T-helper 9 cell (primary cell): Measurements from ENCODE around the gene FAM72C.
"Not testable (repeated sequence)": the region's sequence is repeated elsewhere in the genome, so short reads cannot be mapped to it uniquely, and the experiment has no call there.

Source experiments
- DNase-seq: peaks from one replicate; pipeline ENCODE4 v3.0.0-alpha.2; 2020
- total RNA-seq, 2 donors: gene quantifications; one replicate each; lab custom pipeline; 2026; lab: John Stamatoyannopoulos, UW

The FAM72C gene
- 0 reads per million in 2 donors for total RNA-seq

DNA sequence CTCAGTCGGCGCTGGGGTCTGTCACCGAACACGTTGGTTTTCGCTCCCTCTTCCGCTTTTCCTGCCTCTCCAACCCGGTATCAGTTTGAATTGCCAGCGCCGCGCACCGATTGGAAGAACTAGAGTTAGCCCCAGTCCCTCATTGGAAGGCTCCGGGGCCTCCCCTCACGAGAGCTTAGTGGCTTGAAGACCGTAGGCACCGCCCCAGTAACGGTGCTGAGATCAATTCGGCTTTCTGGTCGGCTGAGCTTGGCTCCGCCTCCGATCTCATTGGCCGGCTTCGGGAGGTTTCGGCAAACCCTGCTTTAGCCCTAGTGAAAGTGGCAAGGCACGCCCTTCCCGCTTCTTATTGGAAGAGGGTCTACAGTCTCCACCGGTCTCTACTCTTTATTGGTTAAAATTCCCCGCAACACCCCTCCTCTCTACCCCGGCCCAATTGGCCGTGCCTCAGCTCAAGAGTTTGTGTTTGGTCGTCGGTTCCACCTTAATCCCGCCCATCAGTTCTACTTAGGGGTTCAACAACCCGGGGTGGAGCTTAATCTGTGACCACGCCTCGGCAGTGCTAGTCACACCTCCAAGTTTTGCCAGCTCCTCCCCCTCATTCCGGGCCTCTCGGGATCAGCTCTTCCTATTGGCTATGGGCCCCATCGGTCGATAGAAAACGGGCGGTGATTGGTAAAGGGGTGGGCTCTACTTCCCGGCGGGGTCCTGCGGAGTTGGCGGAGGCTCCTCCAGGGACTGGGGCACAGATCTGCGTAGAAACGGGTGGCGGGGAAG, at the start of gene FAM72C:
Gene FAM72C, minus strand, starts transcription at position 63 of the 777 bp plus-strand sequence. CDS start 845 bp downstream, outside the sequence.
- DNase-seq, result not testable (repeated sequence)

DNA sequence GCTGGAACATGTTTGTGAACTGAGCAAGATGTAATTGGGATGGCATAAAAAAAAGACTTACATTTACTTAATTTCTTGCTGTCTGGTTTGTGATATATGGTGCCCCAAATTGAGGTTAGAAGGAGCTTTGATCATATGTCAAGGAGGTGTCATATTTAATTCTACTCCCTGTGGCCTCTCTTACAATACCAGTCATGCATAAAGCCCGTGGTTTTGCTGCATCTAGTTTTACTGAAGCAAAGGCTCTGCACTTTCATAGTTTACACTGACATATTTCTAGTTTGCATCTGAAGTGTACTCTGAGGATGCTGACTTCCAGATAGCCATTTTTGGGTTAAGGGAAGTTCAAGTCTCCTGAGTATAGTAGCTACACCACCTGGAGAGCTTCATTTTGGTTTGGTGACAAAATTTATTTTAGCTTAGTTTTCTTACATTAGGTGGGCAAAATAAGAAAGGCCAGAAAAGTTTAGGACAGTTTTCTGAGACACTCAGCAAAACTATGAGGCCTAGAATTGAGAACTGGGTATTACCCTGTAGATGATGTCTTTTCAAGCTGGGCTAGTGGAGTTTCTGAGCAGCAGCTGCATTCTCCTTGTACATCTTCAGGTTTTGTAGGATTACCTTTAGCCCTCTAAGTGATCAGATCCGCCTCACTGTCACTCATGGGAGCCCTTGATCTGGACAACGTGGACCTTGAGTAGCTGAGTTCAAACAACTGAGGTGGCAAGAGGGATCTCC, 48.4 kb upstream of the FAM72C start:
- not testable (repeated sequence) for DNase-seq

DNA sequence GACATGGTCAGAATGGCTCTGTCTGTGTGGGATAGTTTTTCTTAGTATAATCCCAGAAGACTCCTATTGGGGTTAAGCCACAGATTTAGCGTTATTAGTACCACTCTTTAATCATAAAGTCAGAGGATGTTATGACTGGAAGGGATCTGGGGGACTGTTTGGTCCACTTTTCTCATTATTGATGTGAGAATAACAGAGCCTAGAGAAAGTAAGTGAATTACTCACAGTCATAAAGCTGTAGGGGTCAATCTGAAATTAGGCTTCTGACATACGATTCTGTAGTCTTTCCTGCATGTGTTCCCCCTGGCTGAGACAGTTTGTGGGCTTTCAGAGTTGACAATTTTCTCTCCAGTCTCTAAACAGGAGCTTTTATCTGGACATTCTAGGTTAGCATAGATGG, 47.3 kb upstream of the FAM72C start:
- not testable (repeated sequence) for DNase-seq

DNA sequence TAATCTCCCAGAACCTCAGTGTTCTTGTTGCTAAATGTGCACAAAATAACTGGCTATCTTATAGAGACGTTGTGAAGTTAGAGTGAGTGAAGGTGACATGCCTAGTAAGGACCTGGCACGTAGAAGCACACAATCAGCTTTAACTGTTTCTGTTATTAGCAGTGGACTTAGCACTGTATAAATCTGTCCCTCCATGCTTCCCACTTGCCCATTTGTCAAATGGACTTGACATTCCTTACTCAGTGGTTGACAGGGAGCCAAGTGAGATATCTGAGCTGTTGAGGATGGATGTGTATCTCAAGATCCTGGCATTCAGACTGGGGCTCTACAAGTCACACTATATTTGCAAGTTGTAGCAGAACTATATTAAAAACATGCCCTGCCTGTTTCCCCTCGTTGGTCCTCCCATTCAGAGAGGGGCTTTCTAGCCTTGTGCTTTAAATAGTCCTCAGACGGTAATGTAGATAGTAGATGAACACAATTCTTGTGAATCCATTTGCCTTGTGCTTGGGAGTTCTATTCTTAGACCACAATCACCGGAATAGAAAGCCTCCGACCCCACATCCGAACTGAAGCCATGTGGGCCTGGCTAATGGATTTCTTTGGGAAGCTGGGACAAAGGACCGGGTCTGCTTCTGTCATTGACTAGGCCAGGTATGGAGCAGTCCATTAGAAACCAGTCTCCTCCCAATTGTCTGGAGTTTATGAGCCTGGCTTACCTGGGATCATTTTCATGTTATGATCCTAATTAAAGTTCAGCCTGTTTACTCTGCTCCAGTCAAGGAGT, 43.6 kb upstream of the FAM72C start:
- not testable (repeated sequence) for DNase-seq

DNA sequence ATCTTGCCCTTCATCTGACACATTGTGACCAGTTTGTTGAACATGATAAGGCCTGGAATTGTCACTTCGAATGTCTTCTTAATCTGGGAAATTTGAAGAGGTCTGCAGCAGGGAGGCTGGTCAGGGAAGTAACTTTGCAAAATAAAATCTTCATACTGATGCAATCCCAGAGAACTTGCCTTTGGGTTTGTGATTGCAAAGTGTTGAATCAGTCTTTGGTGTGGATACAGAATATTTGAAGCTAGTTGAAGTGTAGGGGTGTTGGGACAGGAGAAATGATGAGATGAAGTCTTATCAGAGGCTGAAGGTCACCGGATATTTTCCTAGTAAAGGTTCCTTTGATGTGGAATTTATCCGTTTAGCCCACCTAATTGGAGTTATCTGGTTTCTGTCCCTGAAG, 42.7 kb upstream of the FAM72C start:
- DNase-seq, result not testable (repeated sequence)

DNA sequence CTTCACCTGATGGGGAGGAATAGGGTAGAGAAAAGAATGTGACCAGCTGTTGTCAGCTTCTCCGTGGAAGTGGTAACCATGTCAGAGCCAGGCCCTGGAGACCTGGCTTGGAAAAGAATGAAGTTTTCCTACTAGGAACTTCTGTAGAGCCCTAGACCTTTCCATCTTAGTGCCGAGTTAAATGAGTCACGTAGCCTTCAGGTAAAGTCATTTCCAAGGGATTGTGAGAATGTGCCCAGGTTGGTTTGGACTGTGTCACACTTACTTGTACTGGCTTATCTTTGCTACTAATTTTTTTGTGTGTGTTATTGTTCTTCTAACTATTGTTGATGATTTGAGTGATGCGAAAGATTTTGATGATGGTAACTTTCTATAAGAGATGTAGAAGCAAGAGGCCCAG, 42.3 kb upstream of the FAM72C start:
- not testable (repeated sequence) for DNase-seq

DNA sequence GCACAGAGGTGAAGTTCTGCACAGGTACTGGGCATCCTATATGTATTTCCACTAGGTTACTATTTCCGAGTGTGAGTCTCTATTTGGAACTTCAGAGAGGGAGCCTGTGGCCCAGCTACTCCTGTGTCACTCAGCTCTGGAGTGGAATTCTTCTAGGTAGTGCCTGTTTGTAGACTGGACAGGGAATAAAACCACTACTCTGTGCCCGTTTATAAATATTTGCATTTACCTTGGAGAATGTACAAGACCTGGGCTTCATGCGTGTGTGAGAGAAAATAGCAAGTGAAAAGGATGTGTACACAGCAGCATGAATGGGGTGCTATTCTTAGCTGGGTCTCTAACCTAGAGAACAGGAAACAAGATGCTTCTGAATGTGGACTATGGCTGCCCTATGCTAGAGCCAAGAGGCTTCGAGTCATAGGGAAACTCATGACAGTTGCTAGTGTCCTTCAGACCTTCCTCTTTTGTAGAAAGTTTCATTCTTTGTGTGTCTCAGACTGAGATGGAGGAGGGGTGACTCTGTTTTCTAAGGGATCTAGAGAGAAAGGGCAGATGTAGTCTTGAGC, 40.5 kb upstream of the FAM72C start:
- DNase-seq, result not testable (repeated sequence)

DNA sequence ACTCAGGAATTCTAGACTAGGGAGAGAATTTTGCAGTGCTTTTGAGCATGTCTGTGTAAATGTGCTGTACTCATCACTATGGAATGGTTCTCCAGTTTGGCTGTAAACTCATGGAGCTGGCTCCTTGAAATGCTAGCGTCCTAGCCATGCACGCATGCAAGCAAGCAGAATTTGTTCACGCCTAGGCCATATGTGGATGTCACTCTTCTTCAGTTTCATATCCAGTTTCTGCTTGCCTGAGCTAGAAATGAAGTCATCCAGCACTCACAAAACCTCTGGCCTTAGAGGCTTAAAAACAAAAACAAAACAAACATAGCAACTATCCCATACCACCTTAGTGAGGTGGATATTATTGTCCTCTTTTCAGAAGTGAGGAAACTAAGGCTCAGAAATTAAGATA, 37.6 kb upstream of the FAM72C start:
- not testable (repeated sequence) for DNase-seq

DNA sequence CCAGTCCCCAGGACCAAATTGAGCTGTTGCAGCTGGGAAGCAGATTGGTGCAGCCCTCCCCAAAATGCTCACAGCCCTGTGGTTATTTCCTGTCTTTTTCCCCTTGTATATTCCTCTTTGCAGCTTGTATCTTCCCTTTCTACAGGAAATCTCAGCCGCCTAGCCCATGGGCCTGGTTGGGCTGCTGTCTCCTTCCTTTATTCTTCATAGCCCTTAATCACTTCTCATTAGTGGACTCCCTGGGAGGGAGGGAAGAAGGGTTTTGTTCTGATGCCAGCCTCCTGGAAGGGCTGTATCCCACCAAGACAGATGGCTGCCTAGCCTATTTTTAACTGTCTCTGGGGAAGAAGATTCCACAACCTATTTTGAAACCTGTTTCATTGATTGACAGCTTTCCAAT, 32.5 kb upstream of the FAM72C start:
- DNase-seq, result not testable (repeated sequence)

DNA sequence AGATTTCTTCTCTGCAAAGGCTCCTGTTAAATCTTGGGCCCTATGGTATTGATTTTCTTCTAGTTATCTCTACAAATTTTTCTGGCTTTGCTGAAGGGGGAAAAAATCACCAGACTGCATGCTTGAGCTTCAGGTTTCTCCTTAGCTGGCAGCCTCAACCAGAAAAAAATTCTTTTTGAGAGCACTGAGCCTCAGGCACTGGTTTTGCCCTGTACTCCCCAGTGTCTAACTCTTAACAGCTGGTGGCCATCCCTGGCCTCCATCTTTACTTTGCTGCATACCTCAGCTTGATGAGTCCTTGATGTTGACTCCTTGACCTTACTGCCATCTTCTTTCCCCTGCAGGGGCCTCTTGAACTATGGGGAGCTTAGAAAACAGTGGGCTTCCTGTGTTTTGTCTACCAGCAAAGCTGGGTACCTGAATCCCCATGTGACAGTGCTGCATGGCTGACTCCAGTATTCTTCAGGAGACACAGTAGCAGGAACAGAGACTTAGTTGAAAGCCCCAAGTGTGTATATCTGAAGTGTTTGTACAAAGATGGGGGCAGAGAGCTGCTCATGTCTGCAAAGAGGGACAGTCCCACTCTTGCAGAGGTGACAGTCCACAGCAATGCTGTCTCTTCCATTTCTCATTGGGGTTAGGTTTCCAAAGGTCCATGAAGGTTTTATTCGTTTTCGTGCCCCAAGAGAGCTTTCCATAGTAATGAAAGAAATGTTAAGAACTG, 31.7 kb upstream of the FAM72C start:
- DNase-seq, result not testable (repeated sequence)

DNA sequence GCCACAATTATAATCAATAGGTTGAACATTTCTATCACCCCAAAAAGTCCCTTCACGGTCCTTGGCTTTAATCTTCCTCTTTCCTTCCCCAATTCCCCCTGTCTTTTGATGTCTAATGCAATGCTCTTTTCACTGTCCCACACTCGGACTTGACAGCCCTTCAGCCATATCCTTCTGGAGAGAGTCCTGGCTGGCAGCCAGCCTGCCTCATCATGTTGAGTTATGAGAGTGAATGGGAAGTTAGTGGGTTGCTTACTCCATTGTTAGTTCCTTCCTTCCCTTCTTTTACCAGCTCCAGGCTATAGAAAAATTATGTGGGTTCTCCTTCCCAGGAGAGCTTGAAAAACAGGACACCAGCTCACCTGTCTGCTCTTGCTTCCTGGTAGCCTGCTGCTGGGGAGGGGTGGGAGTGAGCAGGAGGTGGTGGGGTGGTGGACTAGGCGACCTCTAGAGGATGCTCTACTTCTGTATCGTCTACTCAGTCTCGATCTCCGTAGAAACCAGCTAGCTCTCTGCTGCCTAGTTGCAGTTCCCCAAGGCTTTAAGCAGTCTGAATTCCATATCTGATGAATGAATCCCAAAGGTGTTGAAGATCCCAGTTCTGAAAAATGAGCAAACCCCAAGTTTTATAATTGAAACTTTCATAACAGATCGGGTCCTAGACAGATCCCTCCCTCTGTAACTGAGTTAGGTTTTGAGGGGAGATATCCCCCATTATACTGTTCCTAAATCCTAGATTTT, 30.5 kb upstream of the FAM72C start:
- DNase-seq, result not testable (repeated sequence)

DNA sequence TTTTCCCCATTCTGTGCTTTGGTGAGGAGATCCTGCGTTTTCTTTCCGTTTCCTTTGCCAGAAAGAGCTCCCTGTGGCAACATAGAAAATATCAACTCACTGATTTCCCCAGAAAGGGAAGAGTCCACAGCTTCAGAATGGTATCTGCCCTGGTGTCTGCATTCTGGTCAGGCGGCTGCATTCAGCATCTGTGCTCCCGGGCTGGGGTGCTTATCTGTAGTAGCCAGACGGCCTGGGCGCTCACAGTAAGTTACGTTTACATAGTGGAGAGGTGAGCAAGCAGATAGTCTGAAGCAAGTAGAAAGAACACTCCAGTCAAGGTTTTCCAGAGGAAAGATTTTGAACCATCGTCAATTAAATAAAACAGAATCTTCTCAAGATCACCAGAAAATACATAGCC, 29.3 kb upstream of the FAM72C start:
- not testable (repeated sequence) for DNase-seq

DNA sequence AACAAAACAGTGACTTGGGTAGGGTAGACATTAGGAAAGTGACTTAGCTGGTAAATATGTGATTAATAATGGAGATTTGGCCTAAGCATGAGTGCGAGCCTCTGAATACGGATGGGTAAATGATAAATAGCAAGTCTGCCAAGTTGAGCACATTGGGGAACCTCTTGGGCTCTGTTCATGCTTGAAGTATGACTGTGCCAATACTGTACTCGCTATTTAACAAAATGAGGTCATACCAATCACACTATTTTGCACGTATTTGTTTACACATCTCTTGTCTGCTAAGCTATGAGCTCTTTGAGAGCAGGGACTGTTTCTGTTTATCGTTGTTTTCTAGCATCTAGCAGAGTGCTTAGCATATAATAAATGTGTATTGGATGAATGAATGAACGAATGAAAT, 24.2 kb upstream of the FAM72C start:
- DNase-seq, result not testable (repeated sequence)

DNA sequence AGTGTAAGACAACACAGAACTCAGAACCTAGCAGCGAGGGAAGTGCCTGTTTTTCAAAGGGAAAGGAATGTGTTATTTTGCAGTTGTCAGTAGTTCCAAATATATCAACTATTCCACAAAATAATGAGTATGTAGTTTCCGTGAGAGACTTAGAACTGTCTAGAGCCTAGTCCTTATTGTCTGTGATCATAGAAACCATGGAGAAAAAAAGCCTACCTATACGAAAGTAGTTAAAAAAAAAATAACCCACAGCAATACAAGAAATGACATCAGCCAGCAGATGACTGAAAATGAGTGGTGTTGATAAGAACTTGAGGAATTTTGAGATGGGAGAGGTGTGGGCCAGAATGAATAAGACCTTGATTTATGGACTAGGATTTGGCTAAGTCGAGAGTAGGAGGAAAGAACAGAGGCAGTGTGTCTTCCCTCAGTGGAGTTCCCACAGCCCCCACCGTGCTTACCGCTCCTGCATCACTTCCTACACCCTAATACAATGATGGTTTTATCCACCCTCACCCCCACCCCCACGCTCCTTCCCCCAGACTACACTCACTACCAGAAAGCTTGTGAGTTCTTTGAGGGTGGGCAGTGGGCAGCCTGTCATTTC, 21.6 kb upstream of the FAM72C start:
- not testable (repeated sequence) for DNase-seq

DNA sequence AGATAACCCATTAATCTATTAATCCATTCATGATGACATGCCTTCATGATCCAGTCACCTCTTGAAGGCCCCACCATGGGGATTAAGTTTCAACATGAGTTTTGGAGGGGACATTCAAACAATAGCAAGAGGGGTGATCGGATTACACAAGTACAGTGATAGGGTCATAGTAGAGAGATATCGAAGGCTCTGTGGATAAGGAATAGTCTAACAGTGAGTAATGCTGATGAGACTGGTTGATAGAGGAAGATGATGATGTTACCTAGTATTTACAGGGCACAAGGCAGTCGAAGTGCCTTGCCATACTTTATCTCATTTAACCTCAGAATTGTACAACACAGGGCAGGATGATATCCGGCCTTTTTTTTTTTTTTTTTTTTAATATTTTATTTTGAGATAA, 18.9 kb upstream of the FAM72C start:
- DNase-seq, result not testable (repeated sequence)

DNA sequence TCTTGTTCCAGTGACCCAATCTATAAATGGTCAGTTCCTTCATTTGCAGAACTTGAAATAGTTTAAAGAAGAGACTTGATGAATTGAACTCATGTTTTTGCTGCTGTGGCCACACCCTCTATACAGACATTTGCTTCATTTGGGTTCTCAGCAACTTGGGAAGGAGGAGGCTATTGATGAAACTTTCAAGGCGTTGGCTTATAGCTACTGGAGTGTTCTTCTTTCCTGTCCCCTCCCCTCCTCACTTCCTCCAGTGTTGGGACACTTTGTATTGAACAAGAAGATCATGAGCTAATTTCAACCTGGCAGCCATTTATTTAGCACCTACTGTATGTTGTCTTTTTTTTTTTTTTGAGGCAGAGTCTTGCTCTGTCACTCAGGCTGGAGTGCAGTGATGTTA, 17.9 kb upstream of the FAM72C start:
- DNase-seq, result not testable (repeated sequence)

DNA sequence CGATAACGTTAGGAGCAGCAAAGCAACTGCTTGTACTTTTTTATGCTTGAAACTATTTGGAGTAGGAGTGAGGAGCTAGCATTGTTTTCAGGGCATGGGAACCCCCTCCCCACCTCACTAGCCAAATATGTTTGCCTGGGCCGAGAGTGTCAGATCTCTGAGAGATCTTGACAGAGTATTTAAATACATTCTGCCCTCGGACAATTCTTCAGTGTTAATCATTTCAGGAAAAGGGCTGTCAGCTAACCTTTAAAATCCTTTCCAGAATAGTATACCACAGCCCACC, 17.6 kb upstream of the FAM72C start:
- DNase-seq, result not testable (repeated sequence)

DNA sequence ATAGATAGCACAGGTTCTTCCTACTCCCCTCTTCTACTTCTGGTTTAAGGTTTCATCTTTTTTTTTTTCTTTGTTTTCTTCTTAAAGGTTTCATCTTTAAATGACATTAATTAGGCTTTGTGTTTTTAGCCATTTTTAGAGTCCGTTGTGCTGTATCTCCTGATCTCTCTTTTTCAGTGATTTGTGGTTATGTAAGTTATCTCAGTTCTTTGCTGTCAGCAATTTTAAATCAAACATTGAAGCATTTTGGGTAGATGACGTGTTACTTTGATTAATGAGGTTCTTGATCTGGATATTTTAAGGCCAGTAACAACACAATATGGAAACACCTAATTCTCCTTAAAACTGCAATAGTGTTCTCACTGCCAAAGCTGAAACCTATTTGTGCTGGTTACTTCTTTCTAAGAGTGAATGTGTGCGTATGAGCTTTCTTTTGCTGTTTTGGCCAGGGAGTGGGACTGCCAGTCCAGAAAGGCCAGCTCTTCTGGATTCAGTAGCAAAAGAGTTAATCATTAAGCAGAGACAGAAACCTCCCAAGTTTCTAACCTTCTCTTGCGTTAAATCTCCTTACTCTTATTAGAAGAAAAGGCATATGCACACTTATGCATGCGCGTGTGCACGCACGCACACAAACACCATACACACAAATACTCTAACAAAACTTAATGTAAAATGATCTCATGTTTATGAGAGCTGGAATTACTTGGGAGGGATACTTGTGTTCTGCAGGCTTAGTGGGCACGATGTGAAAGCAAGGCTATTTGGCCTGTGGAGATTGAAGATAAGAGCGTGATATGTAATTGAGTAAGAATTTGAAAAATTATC, 17.0 kb upstream of the FAM72C start:
- not testable (repeated sequence) for DNase-seq

DNA sequence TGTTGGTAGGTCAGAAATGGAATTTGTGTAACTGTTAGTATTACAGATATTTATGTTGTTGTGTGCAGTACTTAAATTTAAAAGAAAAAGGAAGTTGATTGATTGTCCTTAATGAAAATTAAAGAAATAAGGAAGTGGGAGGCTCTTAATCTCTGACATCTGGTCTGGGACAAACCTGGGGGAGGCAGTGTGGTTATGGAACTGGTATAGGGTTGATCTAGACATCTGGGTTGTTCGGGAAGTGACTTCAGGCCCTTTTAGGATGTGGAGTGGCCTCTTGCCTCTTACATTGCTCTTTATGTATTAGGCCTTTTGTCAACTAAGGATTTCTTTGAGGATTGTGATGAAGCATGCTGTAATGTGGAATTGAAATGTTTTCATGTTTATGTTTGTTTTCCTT, 16.1 kb upstream of the FAM72C start:
- DNase-seq, result not testable (repeated sequence)
